Muscle of leg (tissue), 11 donors: ENCODE data around the gene MACROH2A1. TPM values are rescaled to one million over a fixed set of nuclear protein-coding genes. Genes with fewer than 3 reads are reported as not detected.

ENCODE experiments used
- DNase-seq: peaks from one replicate; pipeline ENCODE4 v3.0.0; 2013
- H3K27ac ChIP-seq: one replicate; pipeline ENCODE4 v1.5.1; 2013; ENCODE audit warnings: mild to moderate bottlenecking, low read length, control low read depth
- H3K27me3 ChIP-seq: one replicate; pipeline ENCODE4 v1.6.1; 2013; ENCODE audit warnings: low read length; ENCODE audit not compliant: control insufficient read depth, insufficient read depth
- H3K36me3 ChIP-seq: one replicate; pipeline ENCODE4 v1.6.1; 2013; ENCODE audit warnings: low read length; ENCODE audit not compliant: control insufficient read depth, insufficient read depth
- H3K4me1 ChIP-seq: one replicate; pipeline ENCODE4 v1.6.1; 2013; ENCODE audit warnings: low read length; ENCODE audit not compliant: control insufficient read depth, insufficient read depth
- H3K4me3 ChIP-seq: one replicate; pipeline ENCODE4 v1.5.1; 2013; ENCODE audit warnings: low read length, control low read depth
- H3K9me3 ChIP-seq: replicated peaks from 2 replicates; pipeline ENCODE4 v1.6.1; 2013; ENCODE audit warnings: low read depth, low read length; ENCODE audit not compliant: control insufficient read depth
- WGBS: methylation state at CpG from one replicate; pipeline ENCODE4 v1.1.5; 2013; ENCODE audit warnings: missing lambda C conversion rate; ENCODE audit not compliant: insufficient coverage; 5-methylcytosine and 5-hydroxymethylcytosine counted together
- polyA plus RNA-seq, 8 donors: library from polyadenylated mRNA; unstranded; fragments of 120-200 nt; gene quantifications; one replicate each; pipeline versions ENCODE4 v1.2.1 to v1.2.3, GENCODE V29; 2013; ENCODE audit warnings: inconsistent platforms in 1 of 8, low replicate concordance in 1 of 8; ENCODE audit not compliant: insufficient read length in 8 of 8, insufficient read depth in 1 of 8
- total RNA-seq: library from RNA; stranded (reverse); fragments of 120-200 nt; gene quantifications from one replicate; pipeline ENCODE4 v1.2.4, GENCODE V29; 2013

Gene MACROH2A1
- total and polyA plus RNA-seq, 9 donors = 103 to 117 (median 111) TPM

GRCh38 chr5:135289651-135290050 is 109.4 kb downstream of the MACROH2A1 start:
- no peak for DNase-seq
- H3K27me3 ChIP-seq = no peaks in the 10 kb centered on the region
- WGBS = no CpG with 5 or more reads among the region's 1 CpG

GRCh38 chr5:135287551-135287950 is 111.5 kb downstream of the MACROH2A1 start:
- no CpG with 5 or more reads among the region's 2 CpGs for WGBS
- Histone ChIP-seq H3K27me3 (no peaks in the 10 kb centered on the region), H3K27ac (no peak overlapping the region), H3K9me3 (no peaks in the 10 kb centered on the region), H3K36me3 (no peaks in the 10 kb centered on the region), H3K4me3 (no peak overlapping the region), H3K4me1 (no peaks in the 10 kb centered on the region)
- no peak for DNase-seq

More at GRCh38 chr5:135289651-135290050, 109.4 kb downstream of the MACROH2A1 start:
- no peaks in the 10 kb centered on the region for H3K36me3 ChIP-seq
- no peaks in the 10 kb centered on the region for H3K9me3 ChIP-seq
- no peak overlapping the region for H3K27ac ChIP-seq
- H3K4me1 ChIP-seq = no peaks in the 10 kb centered on the region
- H3K4me3 ChIP-seq = no peak overlapping the region

Other genes starting within 250 kb of the MACROH2A1 start
- gene DCANP1, start 48.1 kb upstream of the MACROH2A1 start, total RNA-seq = 0.09 TPM
- under 1 TPM in 3 of 8 donors, not detected in 5; 0.06 to 0.21 (median 0.11) TPM for gene DCANP1, start 48.1 kb upstream of the MACROH2A1 start, polyA plus RNA-seq
- gene TIFAB, start 53.1 kb upstream of the MACROH2A1 start, total RNA-seq = 0.13 TPM
- under 1 TPM; 0.05 to 0.33 (median 0.20) TPM for gene TIFAB, start 53.1 kb upstream of the MACROH2A1 start, polyA plus RNA-seq
- not detected for gene NEUROG1, start 136.7 kb upstream of the MACROH2A1 start, total RNA-seq
- gene NEUROG1, start 136.7 kb upstream of the MACROH2A1 start, polyA plus RNA-seq = under 1 TPM in 1 of 8 donors, not detected in 7; 0.10 TPM
- 21.3 TPM for gene CXCL14, start 179.8 kb upstream of the MACROH2A1 start, total RNA-seq
- 100 to 1,000 TPM in 1 of 8 donors, 10 to 100 TPM in 7; 27.6 to 155 (median 32.7) TPM for gene CXCL14, start 179.8 kb upstream of the MACROH2A1 start, polyA plus RNA-seq